SK-N-SH (cell line): ENCODE measurements around the gene DPEP1. TPM values are rescaled to one million over a fixed set of nuclear protein-coding genes. Genes with fewer than 3 reads are reported as not detected.

ENCODE experiments used
- CTCF ChIA-PET: fragments of 300-600, 350-600 bp; formaldehyde crosslinking; extraction: SDS; loops from one replicate; lab custom pipeline; 2021; lab: Yijun Ruan, JAX
- POLR2A ChIA-PET: fragments of 350-600 bp; sonication (Branson Sonifier 250); formaldehyde crosslinking; extraction: SDS; loops from one replicate; lab custom pipeline; 2020; ENCODE audit warnings: antibody characterized with exemption, inconsistent platforms; lab: Yijun Ruan, JAX
- DNase-seq: peaks from one replicate; pipeline ENCODE4 v3.0.0; 2012
- H2AFZ ChIP-seq: fragments of 200-600 bp; sonication (generic); 2 replicates; pipeline ENCODE4 v1.8.1; 2016; ENCODE audit warnings: antibody characterized with exemption, mild to moderate bottlenecking, low read depth
- H3F3A ChIP-seq: fragments of 200-600 bp; sonication (generic); replicated peaks from 2 replicates; pipeline ENCODE3; 2016; ENCODE audit warnings: antibody characterized with exemption, mild to moderate bottlenecking; ENCODE audit not compliant: insufficient read depth
- H3K27ac ChIP-seq, 2 experiments: fragments of 200-500 bp in 1 of 2; fragments of 200-600 bp in 1 of 2; sonication (Bioruptor generic) in 1 of 2; sonication (generic), shearing (Covaris generic) in 1 of 2; 2 replicates each; pipeline versions ENCODE4 v1.5.1 to v1.6.1; 2014 to 2016; ENCODE audit warnings: low read depth in 2 of 2, inconsistent platforms in 1 of 2, low read length in 1 of 2, mild to moderate bottlenecking in 1 of 2, mixed read lengths in 1 of 2
- H3K27me3 ChIP-seq: fragments of 200-600 bp; sonication (generic), shearing (Covaris generic); 2 replicates; pipeline ENCODE4 v1.6.1; 2016; ENCODE audit warnings: mixed run types; ENCODE audit not compliant: insufficient read depth
- H3K36me3 ChIP-seq, 2 experiments: fragments of 200-500 bp in 1 of 2; fragments of 200-600 bp in 1 of 2; sonication (Bioruptor generic) in 1 of 2; sonication (generic) in 1 of 2; replicated peaks in 1 of 2; 2 replicates each; pipeline versions ENCODE3 to v1.5.1; 2014 to 2016; ENCODE audit warnings: low read length in 1 of 2, mild to moderate bottlenecking in 1 of 2; ENCODE audit not compliant: insufficient read depth in 2 of 2, control insufficient read depth in 1 of 2
- H3K4me1 ChIP-seq, 2 experiments: fragments of 200-500 bp in 1 of 2; fragments of 200-600 bp in 1 of 2; sonication (Bioruptor generic) in 1 of 2; sonication (generic), shearing (Covaris generic) in 1 of 2; 2 replicates each; pipeline versions ENCODE4 v1.5.1 to v1.6.1; 2014 to 2016; ENCODE audit warnings: low read depth in 1 of 2, low read length in 1 of 2, mixed run types in 1 of 2; ENCODE audit not compliant: insufficient read depth in 2 of 2, control insufficient read depth in 1 of 2
- H3K4me2 ChIP-seq: fragments of 200-600 bp; sonication (generic), shearing (Covaris generic); 2 replicates; pipeline ENCODE4 v1.6.1; 2017; ENCODE audit warnings: mixed run types
- H3K4me3 ChIP-seq, 2 experiments: fragments of 200-500 bp in 1 of 2; fragments of 200-600 bp in 1 of 2; sonication (Bioruptor generic) in 1 of 2; sonication (generic), shearing (Covaris generic) in 1 of 2; 2 replicates each; pipeline versions ENCODE4 v1.5.1 to v1.8.1; 2014 to 2016; ENCODE audit warnings: low read depth in 2 of 2, inconsistent platforms in 1 of 2, low read length in 1 of 2, mild to moderate bottlenecking in 1 of 2, mixed read lengths in 1 of 2, moderate library complexity in 1 of 2
- H3K79me2 ChIP-seq: fragments of 200-600 bp; sonication (generic); 2 replicates; pipeline ENCODE4 v1.8.1; 2017; ENCODE audit warnings: mild to moderate bottlenecking; ENCODE audit not compliant: insufficient read depth
- H3K9ac ChIP-seq: fragments of 200-600 bp; sonication (generic); 2 replicates; pipeline ENCODE4 v1.6.1; 2017; ENCODE audit warnings: mixed run types
- H3K9me2 ChIP-seq: fragments of 200-600 bp; sonication (generic); 2 replicates; pipeline ENCODE4 v1.6.1; 2017; ENCODE audit warnings: mixed run types
- H3K9me3 ChIP-seq: fragments of 200-600 bp; sonication (generic); 2 replicates; pipeline ENCODE4 v1.6.1; 2017; ENCODE audit warnings: mixed run types, mild to moderate bottlenecking, moderate library complexity
- H4K20me1 ChIP-seq: fragments of 200-600 bp; sonication (generic); 2 replicates; pipeline ENCODE4 v1.6.1; 2017; ENCODE audit warnings: mild to moderate bottlenecking, mixed run types; ENCODE audit not compliant: insufficient read depth
- ELF1 ChIP-seq: IDR thresholded peaks from 2 replicates; pipeline ENCODE4 v1.4.0; 2012
- EP300 ChIP-seq, 2 experiments: IDR thresholded peaks; 2 replicates each; pipeline versions ENCODE4 v1.4.0 to v1.6.1; 2012; ENCODE audit warnings: borderline replicate concordance in 1 of 2, low read depth in 1 of 2, low read length in 1 of 2
- GABPA ChIP-seq: IDR thresholded peaks from 2 replicates; pipeline ENCODE4 v1.4.0; 2012; ENCODE audit warnings: low read depth, mild to moderate bottlenecking
- MAX ChIP-seq: IDR thresholded peaks from 2 replicates; pipeline ENCODE4 v1.4.0; 2012; ENCODE audit warnings: low read depth
- MXI1 ChIP-seq: IDR thresholded peaks from 2 replicates; pipeline ENCODE4 v1.6.1; 2012; ENCODE audit warnings: mild to moderate bottlenecking, low read depth, low read length, improper control_type of control experiment
- NFIC ChIP-seq: IDR thresholded peaks from 2 replicates; pipeline ENCODE4 v1.4.0; 2012; ENCODE audit warnings: borderline replicate concordance
- NRF1 ChIP-seq: IDR thresholded peaks from 2 replicates; pipeline ENCODE4 v1.6.1; 2012; ENCODE audit warnings: low read depth, mild to moderate bottlenecking, low read length
- POLR2AphosphoS5 ChIP-seq: IDR thresholded peaks from 2 replicates; pipeline ENCODE4 v1.6.1; 2012; ENCODE audit warnings: low read depth, low read length
- RXRA ChIP-seq: IDR thresholded peaks from 2 replicates; pipeline ENCODE4 v1.4.0; 2012; ENCODE audit warnings: low read depth, mild to moderate bottlenecking, borderline replicate concordance
- SIN3A ChIP-seq: IDR thresholded peaks from 2 replicates; pipeline ENCODE4 v1.6.1; 2012; ENCODE audit warnings: low read depth, mild to moderate bottlenecking, low read length, moderate library complexity, borderline replicate concordance
- TAF1 ChIP-seq: IDR thresholded peaks from 2 replicates; pipeline ENCODE4 v1.6.1; 2012; ENCODE audit warnings: low read depth, mild to moderate bottlenecking, low read length, moderate library complexity, borderline replicate concordance
- TEAD4 ChIP-seq: IDR thresholded peaks from 2 replicates; pipeline ENCODE4 v1.4.0; 2012; ENCODE audit warnings: mild to moderate bottlenecking, borderline replicate concordance; ENCODE audit not compliant: insufficient read depth
- YY1 ChIP-seq: IDR thresholded peaks from 2 replicates; pipeline ENCODE4 v1.4.0; 2012; ENCODE audit warnings: low read depth, mild to moderate bottlenecking
- ZBTB33 ChIP-seq: IDR thresholded peaks from 2 replicates; pipeline ENCODE4 v1.4.0; 2012; ENCODE audit warnings: low read depth, borderline replicate concordance
- WGBS: methylation state at CpG from one replicate; pipeline ENCODE4 v1.1.6; 2017; ENCODE audit warnings: low lambda C conversion rate; 5-methylcytosine and 5-hydroxymethylcytosine counted together
- polyA plus RNA-seq, 3 experiments: library from polyadenylated mRNA; depleted of rRNA; stranded (reverse); fragments of >200 nt; gene quantifications; 2 replicates each; pipeline ENCODE4 v1.2.3, GENCODE V29; 2012
- TF ChIP-seq, protein P1 (sequence below): IDR thresholded peaks from 2 replicates; pipeline ENCODE4 v1.4.0; 2012; ENCODE audit warnings: low read depth, borderline replicate concordance

DPEP1 gene
- polyA plus RNA-seq, 1 of the 3 experiments (the other 2 are of a cell fraction), result 0.05 TPM

- H2AFZ ChIP-seq, result peak within 1 kb of the TSS; percentile 94
- no peaks in the 10 kb centered on the region for H3K9me3 ChIP-seq
- H3K27me3 ChIP-seq, result no peaks in the 10 kb centered on the region
- peak within 1 kb of the TSS; percentile 87 for H3K9ac ChIP-seq
- DNase-seq, result peak; percentile 99
- H3K79me2 ChIP-seq, result peaks cover 36% of the 10 kb centered on the region
- 0% methylated on average over 2 of the region's 67 CpGs for WGBS
- ChIA-PET POLR2A (interaction anchor here (1.0 to 1.5 kb wide), 7 partner anchors 9 to 121 kb away, joined by 3 to 10 read pairs (median 4); partner anchors contain the start of genes CHMP1A and SPATA33), CTCF (interaction anchor here (0.6 to 2.3 kb wide), 6 partner anchors 14 to 223 kb away, joined by 3 to 22 read pairs (median 3); partner anchors contain the start of gene SPATA2L)
- H3K4me3 ChIP-seq, result peak within 1 kb of the TSS; percentile 82 to 87
- TF ChIP-seq GABPA, result peak; percentile 62
- TF ChIP-seq ELF1, result peak; percentile 73
- TF ChIP-seq MXI1, result peak; percentile 71
- TF ChIP-seq TAF1, result peak; percentile 79
- TF ChIP-seq ZBTB33, result no peak
- TF ChIP-seq TEAD4, result no peak
- TF ChIP-seq SIN3A, result peak; percentile 84; the same call in 1 of the 2 replicates
- peak; percentile 90 for TF ChIP-seq NRF1
- no peak for TF ChIP-seq NFIC
- peak; percentile 93 for TF ChIP-seq MAX
- TF ChIP-seq YY1, result peak; percentile 88
- TF ChIP-seq EP300 (IDR thresholded peaks at IDR 0.05; ENCODE audit: borderline replicate concordance in 1 of 2, low read depth in 1 of 2, low read length in 1 of 2), result no peak
- TF ChIP-seq POLR2AphosphoS5, result peak; percentile 97
- no peak for TF ChIP-seq RXRA
- TF ChIP-seq, protein P1, sequence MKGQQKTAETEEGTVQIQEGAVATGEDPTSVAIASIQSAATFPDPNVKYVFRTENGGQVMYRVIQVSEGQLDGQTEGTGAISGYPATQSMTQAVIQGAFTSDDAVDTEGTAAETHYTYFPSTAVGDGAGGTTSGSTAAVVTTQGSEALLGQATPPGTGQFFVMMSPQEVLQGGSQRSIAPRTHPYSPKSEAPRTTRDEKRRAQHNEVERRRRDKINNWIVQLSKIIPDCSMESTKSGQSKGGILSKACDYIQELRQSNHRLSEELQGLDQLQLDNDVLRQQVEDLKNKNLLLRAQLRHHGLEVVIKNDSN, result no peak
- peaks cover 4 to 7% of the 10 kb centered on the region in 2 experiments; a peak in 1 of 4 replicates for H3K4me1 ChIP-seq
- no peaks in the 10 kb centered on the region for H3K9me2 ChIP-seq
- H3K4me2 ChIP-seq, result peak within 1 kb of the TSS; percentile 99
- H3F3A ChIP-seq, result peaks cover 3% of the 10 kb centered on the region
- no peaks in the 10 kb centered on the region for H4K20me1 ChIP-seq
- peaks cover 11 to 12% of the 10 kb centered on the region in 2 experiments for H3K36me3 ChIP-seq
- peak within 1 kb of the TSS; percentile 86 to 96 for H3K27ac ChIP-seq
Measured at GRCh38 chr16:89686520-89687091, 73.2 kb downstream of the DPEP1 start, which contains the start of gene CDK10. CDK10 (plus strand) TSS chr16:89686689; CDS start chr16:89686711, 22 bp downstream.
